Uterus (tissue), 2 donors: ENCODE results near the gene ASZ1.

Experiments
- POLR2A ChIP-seq, 2 donors: fragments of 450-650 bp; IDR thresholded peaks; one replicate each; pipeline ENCODE4 v1.6.1; 2016; ENCODE audit warnings: antibody characterized with exemption in 2 of 2, mild to moderate bottlenecking in 1 of 2, moderate library complexity in 1 of 2
- TF ChIP-seq, protein P1 (sequence below), 4 experiments: fragments of 200-600 bp in 2 of 4; fragments of 450-650 bp in 2 of 4; sonication (generic) in 2 of 4; IDR thresholded peaks; one replicate each; pipeline ENCODE4 v1.5.1; 2016 to 2019; ENCODE audit warnings: antibody characterized with exemption in 4 of 4, mild to moderate bottlenecking in 2 of 4, moderate library complexity in 1 of 4

DNA sequence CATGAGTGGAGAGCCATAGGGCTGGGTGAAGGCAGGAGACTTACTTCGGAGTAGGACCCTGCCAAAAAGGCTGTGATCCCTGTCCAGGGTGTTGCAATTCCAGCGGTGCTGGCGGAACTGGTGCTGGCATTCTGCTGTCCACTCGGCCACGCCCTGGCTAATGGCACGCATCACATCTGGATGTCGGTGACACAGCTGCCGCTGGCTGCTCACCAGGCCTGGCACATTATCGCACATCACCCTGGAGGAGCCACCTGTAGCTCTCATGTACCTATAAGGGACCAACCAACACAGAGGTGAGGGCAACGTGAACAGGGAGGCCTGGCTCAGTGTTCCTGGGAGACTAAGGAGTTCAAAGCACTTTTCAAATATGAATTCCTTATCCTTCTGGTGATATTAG, 106.8 kb downstream of the ASZ1 start:
- TF ChIP-seq, protein P1, sequence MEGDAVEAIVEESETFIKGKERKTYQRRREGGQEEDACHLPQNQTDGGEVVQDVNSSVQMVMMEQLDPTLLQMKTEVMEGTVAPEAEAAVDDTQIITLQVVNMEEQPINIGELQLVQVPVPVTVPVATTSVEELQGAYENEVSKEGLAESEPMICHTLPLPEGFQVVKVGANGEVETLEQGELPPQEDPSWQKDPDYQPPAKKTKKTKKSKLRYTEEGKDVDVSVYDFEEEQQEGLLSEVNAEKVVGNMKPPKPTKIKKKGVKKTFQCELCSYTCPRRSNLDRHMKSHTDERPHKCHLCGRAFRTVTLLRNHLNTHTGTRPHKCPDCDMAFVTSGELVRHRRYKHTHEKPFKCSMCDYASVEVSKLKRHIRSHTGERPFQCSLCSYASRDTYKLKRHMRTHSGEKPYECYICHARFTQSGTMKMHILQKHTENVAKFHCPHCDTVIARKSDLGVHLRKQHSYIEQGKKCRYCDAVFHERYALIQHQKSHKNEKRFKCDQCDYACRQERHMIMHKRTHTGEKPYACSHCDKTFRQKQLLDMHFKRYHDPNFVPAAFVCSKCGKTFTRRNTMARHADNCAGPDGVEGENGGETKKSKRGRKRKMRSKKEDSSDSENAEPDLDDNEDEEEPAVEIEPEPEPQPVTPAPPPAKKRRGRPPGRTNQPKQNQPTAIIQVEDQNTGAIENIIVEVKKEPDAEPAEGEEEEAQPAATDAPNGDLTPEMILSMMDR (IDR thresholded peaks at IDR 0.05): no peak
- no peak for TF ChIP-seq POLR2A (IDR thresholded peaks at IDR 0.05)
